GM10847 (cell line): ENCODE measurements around the gene SPTBN5.

Experiments
- POLR2A ChIP-seq: IDR thresholded peaks from 2 replicates; pipeline ENCODE4 v1.6.1; 2011; ENCODE audit not compliant: insufficient read length; ENCODE audit errors: extremely low read depth

SPTBN5 gene

GRCh38 chr15:41915255-41915994, 21.6 kb upstream of the SPTBN5 start:
- TF ChIP-seq POLR2A: no peak

GRCh38 chr15:41914411-41914810, 20.6 kb upstream of the SPTBN5 start:
- no peak for TF ChIP-seq POLR2A

- TF ChIP-seq POLR2A: no peak
Measured at GRCh38 chr15:41913256-41913655, 19.4 kb upstream of the SPTBN5 start.

- TF ChIP-seq POLR2A: no peak
Measured at GRCh38 chr15:41911691-41912345, 18.0 kb upstream of the SPTBN5 start.

GRCh38 chr15:41908736-41909461, 15.0 kb upstream of the SPTBN5 start:
- no peak for TF ChIP-seq POLR2A

- no peak for TF ChIP-seq POLR2A
Measured at GRCh38 chr15:41907141-41907540, 13.3 kb upstream of the SPTBN5 start.

GRCh38 chr15:41906608-41907007, 12.8 kb upstream of the SPTBN5 start:
- no peak for TF ChIP-seq POLR2A

- no peak for TF ChIP-seq POLR2A
Measured at GRCh38 chr15:41905036-41905793, 11.4 kb upstream of the SPTBN5 start.

- TF ChIP-seq POLR2A: no peak
Measured at GRCh38 chr15:41904541-41905005, 10.7 kb upstream of the SPTBN5 start.

- TF ChIP-seq POLR2A: no peak
Measured at GRCh38 chr15:41903782-41904181, 9.9 kb upstream of the SPTBN5 start.

- no peak for TF ChIP-seq POLR2A
Measured at GRCh38 chr15:41901431-41901830, 7.6 kb upstream of the SPTBN5 start.

GRCh38 chr15:41900526-41901380, 6.9 kb upstream of the SPTBN5 start:
- TF ChIP-seq POLR2A: no peak

- TF ChIP-seq POLR2A: no peak
Measured at GRCh38 chr15:41899854-41900442, 6.1 kb upstream of the SPTBN5 start.

GRCh38 chr15:41897363-41897799, 3.5 kb upstream of the SPTBN5 start:
- TF ChIP-seq POLR2A: no peak
